ENCODE measurements around the gene PCNT. TPM values are rescaled to one million over a fixed set of nuclear protein-coding genes. Genes with fewer than 3 reads are reported as not detected.
A peak's percentile ranks its signal among the peaks of the same experiment; 100 is the strongest.

Gene PCNT
- total RNA-seq, 1 donor: 19.2 TPM

DNA sequence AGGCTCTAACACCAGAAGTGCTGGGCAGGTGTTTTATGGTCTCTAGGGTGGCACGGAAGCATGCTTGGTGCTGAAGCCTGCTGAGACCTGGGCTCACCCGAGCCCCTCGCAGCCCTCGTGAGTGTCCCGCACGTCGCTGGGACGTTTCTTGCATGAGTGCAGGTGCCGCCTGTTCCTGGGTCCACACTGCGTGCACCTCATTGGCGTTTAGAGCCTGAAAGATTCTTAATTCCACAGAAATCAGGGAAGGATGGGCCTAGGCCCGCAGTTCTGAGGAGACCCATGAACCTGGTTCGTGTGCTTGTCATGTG, 91.0 kb downstream of the PCNT start:
- peaks cover 36% of the 10 kb centered on the region for H3K36me3 ChIP-seq (ENCODE audit: insufficient read depth, low read length)

GRCh38 chr21:46416551-46416950, 92.6 kb downstream of the PCNT start:
- no peak overlapping the region for H3K4me2 ChIP-seq (ENCODE audit: insufficient read depth, low read length)
- no peaks in the 10 kb centered on the region for H4K20me1 ChIP-seq (ENCODE audit: insufficient read depth, low read length)
- no peaks in the 10 kb centered on the region for H3K9me3 ChIP-seq (ENCODE audit: low read depth, low read length)
- H3K4me1 ChIP-seq (ENCODE audit: insufficient read depth, low read length): no peaks in the 10 kb centered on the region
- H3K4me3 ChIP-seq (ENCODE audit: insufficient read depth, low read length): no peak overlapping the region
- H2AFZ ChIP-seq (ENCODE audit: low read length): no peak overlapping the region
- DNase-seq (ENCODE audit: insufficient read length, low spot score, missing footprints): peak; percentile 76
- H3K79me2 ChIP-seq (ENCODE audit: insufficient read depth, low read length): no peaks in the 10 kb centered on the region
- H3K27ac ChIP-seq (ENCODE audit: low read depth, low read length): no peak overlapping the region
- no peaks in the 10 kb centered on the region for H3K27me3 ChIP-seq (ENCODE audit: insufficient read depth, low read length)
- TF ChIP-seq, protein P1, sequence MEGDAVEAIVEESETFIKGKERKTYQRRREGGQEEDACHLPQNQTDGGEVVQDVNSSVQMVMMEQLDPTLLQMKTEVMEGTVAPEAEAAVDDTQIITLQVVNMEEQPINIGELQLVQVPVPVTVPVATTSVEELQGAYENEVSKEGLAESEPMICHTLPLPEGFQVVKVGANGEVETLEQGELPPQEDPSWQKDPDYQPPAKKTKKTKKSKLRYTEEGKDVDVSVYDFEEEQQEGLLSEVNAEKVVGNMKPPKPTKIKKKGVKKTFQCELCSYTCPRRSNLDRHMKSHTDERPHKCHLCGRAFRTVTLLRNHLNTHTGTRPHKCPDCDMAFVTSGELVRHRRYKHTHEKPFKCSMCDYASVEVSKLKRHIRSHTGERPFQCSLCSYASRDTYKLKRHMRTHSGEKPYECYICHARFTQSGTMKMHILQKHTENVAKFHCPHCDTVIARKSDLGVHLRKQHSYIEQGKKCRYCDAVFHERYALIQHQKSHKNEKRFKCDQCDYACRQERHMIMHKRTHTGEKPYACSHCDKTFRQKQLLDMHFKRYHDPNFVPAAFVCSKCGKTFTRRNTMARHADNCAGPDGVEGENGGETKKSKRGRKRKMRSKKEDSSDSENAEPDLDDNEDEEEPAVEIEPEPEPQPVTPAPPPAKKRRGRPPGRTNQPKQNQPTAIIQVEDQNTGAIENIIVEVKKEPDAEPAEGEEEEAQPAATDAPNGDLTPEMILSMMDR (IDR thresholded peaks at IDR 0.05; ENCODE audit: extremely low read depth, low read depth, low read length): no peak
- H3K36me3 ChIP-seq (ENCODE audit: insufficient read depth, low read length): peaks cover 28% of the 10 kb centered on the region

More for the DNA sequence above, 91.0 kb downstream of the PCNT start:
- no peak overlapping the region for H3K27ac ChIP-seq (ENCODE audit: low read depth, low read length)
- H2AFZ ChIP-seq (ENCODE audit: low read length): no peak overlapping the region
- no peak overlapping the region for H3K4me2 ChIP-seq (ENCODE audit: insufficient read depth, low read length)
- no peak overlapping the region for H3K4me3 ChIP-seq (ENCODE audit: insufficient read depth, low read length)
- peak; percentile 45 for DNase-seq (ENCODE audit: insufficient read length, low spot score, missing footprints)
- no peaks in the 10 kb centered on the region for H4K20me1 ChIP-seq (ENCODE audit: insufficient read depth, low read length)
- no peaks in the 10 kb centered on the region for H3K79me2 ChIP-seq (ENCODE audit: insufficient read depth, low read length)
- H3K9me3 ChIP-seq (ENCODE audit: low read depth, low read length): no peaks in the 10 kb centered on the region
- H3K4me1 ChIP-seq (ENCODE audit: insufficient read depth, low read length): no peaks in the 10 kb centered on the region
- TF ChIP-seq, protein P1 (IDR thresholded peaks at IDR 0.05; ENCODE audit: extremely low read depth, low read depth, low read length): no peak
- no peaks in the 10 kb centered on the region for H3K27me3 ChIP-seq (ENCODE audit: insufficient read depth, low read length)

GRCh38 chr21:46418265-46418946, 94.5 kb downstream of the PCNT start:
- Histone ChIP-seq H3K4me2 (ENCODE audit: insufficient read depth, low read length) (no peak overlapping the region), H3K4me1 (ENCODE audit: insufficient read depth, low read length) (no peaks in the 10 kb centered on the region), H3K36me3 (ENCODE audit: insufficient read depth, low read length) (peaks cover 25% of the 10 kb centered on the region), H3K27me3 (ENCODE audit: insufficient read depth, low read length) (no peaks in the 10 kb centered on the region), H3K4me3 (ENCODE audit: insufficient read depth, low read length) (no peak overlapping the region), H4K20me1 (ENCODE audit: insufficient read depth, low read length) (no peaks in the 10 kb centered on the region), H3K79me2 (ENCODE audit: insufficient read depth, low read length) (no peaks in the 10 kb centered on the region), H3K27ac (ENCODE audit: low read depth, low read length) (no peak overlapping the region), H3K9me3 (ENCODE audit: low read depth, low read length) (no peaks in the 10 kb centered on the region), H2AFZ (ENCODE audit: low read length) (no peak overlapping the region)
- DNase-seq (ENCODE audit: insufficient read length, low spot score, missing footprints): peak; percentile 51
- TF ChIP-seq, protein P1 (IDR thresholded peaks at IDR 0.05; ENCODE audit: extremely low read depth, low read depth, low read length): no peak

DNA sequence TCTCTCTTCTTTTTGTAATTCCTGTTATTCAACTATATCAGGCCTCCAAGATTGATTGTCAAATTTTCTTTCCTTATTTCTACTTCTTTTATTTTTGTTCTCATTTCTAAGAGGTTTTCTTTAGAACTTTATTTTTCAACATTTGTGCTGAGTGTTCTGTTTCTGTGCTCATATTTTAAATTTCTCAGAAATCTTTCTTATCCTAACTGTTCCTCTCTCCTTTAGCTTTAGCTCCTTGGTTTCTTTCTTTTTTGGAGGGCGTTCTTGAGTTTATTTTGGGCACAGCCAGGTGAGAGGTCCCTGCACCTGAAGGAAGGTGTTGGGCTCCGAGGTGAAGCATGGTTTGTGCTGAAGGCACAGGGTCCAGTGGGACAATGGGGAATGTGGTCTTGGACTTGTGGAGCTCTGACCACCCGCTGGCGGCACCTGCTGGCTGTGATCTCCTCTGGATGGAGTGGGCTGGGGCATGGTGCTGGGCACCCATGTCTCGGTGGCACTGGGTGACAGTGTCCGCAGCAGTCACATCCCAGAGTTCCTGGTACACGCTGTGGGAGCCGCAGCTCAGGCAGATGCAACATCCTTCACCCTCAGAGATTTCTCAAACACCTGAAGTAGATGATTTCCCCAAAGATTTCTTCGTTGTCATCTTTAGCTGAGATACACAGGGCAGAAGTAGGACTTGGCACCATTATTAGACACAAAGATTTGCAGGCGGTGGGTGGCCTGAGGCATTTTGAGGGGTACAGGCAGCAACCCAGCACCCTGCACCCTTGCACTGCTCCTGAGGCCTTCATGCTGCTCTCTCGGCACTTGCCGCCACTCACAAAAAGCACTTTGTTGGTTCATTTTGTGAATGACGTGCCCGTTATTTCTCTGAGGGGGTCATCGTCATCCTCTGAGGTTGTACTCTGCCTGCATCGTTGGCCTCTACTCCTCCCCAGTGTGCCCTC, 96.6 kb downstream of the PCNT start:
- H3K79me2 ChIP-seq (ENCODE audit: insufficient read depth, low read length): no peaks in the 10 kb centered on the region
- no peaks in the 10 kb centered on the region for H3K9me3 ChIP-seq (ENCODE audit: low read depth, low read length)
- H3K4me3 ChIP-seq (ENCODE audit: insufficient read depth, low read length): no peak overlapping the region
- no peaks in the 10 kb centered on the region for H3K27me3 ChIP-seq (ENCODE audit: insufficient read depth, low read length)
- no peak overlapping the region for H2AFZ ChIP-seq (ENCODE audit: low read length)
- peaks cover 28% of the 10 kb centered on the region for H3K36me3 ChIP-seq (ENCODE audit: insufficient read depth, low read length)
- no peak overlapping the region for H3K4me2 ChIP-seq (ENCODE audit: insufficient read depth, low read length)
- H4K20me1 ChIP-seq (ENCODE audit: insufficient read depth, low read length): no peaks in the 10 kb centered on the region
- peak; percentile 82 for DNase-seq (ENCODE audit: insufficient read length, low spot score, missing footprints)
- H3K27ac ChIP-seq (ENCODE audit: low read depth, low read length): no peak overlapping the region
- H3K4me1 ChIP-seq (ENCODE audit: insufficient read depth, low read length): no peaks in the 10 kb centered on the region
- TF ChIP-seq, protein P1 (IDR thresholded peaks at IDR 0.05; ENCODE audit: extremely low read depth, low read depth, low read length): peak; percentile 11
